Measurements from ENCODE around the gene APOBEC3H. TPM values are rescaled to one million over a fixed set of nuclear protein-coding genes. Genes with fewer than 3 reads are reported as not detected.

The APOBEC3H gene
- total and polyA plus RNA-seq, 4 donors, result 0.57 to 1.2 TPM; not detected in 2

DNA sequence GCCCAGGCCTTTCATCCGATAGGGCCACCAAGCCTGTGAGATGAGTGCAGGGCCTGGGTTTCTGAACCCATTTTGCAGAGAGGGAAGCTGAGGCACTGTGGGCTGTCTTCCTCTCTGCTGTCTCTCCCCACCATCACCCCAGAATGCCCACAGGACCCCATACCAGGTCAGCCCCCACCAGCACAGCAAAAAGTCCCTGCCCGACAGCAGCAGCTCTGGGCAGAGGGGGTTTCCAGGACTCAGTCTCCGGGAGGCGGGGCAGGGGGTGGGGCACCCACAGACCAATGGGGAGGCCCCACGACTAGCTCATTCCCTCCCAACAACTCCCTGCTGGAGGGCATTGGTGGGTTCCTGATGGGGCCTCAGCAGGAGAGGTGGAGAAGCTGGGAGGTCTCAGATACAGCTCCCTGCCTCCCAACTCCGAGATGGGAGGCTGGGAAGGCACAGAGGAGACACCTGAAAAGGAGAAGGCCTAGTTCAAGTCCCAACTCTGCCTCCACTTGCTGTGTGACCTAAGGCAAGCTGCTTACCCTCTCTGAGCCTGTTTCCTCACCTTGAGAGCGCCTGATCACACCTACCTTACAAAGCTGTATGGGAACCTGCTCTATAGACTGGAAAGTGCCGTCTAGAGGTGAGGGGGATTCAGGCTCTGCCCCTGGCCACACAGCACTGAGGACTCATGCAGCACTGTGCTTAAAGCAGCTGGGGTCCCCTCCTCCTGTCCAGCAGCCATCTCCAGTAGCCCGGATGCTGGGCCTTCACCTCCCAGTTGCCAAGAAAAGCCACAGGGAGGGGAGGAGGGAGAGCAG lies 51.9 kb downstream of the APOBEC3H start:
- 72 to 82% methylated on average over 9 of the region's 9 CpGs for WGBS, 2 donors
- Histone ChIP-seq H3K4me3 (no peak overlapping the region), H3K9ac (ENCODE audit: insufficient read depth in 1 of 2, low read length in 2 of 2) (no peak overlapping the region), H3K27me3 (ENCODE audit: control insufficient read depth in 3 of 3, insufficient read depth in 3 of 3, low read length in 2 of 3) (peaks cover 0 to 7% (median 3%) of the 10 kb centered on the region in 3 donors), H3K27ac (ENCODE audit: low read depth in 1 of 2, low read length in 1 of 2) (peak overlapping the region; percentile 34 to 71), H3K9me3 (ENCODE audit: control insufficient read depth in 4 of 4, insufficient read depth in 3 of 4, low read length in 3 of 4) (no peaks in the 10 kb centered on the region), H3K36me3 (ENCODE audit: control insufficient read depth in 4 of 4, insufficient read depth in 4 of 4, low read length in 4 of 4) (peaks cover 0 to 5% (median 0%) of the 10 kb centered on the region in 4 donors), H3K4me1 (ENCODE audit: control insufficient read depth in 5 of 5, insufficient read depth in 5 of 5, low read length in 5 of 5) (peaks cover 0 to 31% (median 7%) of the 10 kb centered on the region in 5 donors)
- peak; percentile 24 to 53 (median 38) for DNase-seq
- TF ChIP-seq, protein P1, sequence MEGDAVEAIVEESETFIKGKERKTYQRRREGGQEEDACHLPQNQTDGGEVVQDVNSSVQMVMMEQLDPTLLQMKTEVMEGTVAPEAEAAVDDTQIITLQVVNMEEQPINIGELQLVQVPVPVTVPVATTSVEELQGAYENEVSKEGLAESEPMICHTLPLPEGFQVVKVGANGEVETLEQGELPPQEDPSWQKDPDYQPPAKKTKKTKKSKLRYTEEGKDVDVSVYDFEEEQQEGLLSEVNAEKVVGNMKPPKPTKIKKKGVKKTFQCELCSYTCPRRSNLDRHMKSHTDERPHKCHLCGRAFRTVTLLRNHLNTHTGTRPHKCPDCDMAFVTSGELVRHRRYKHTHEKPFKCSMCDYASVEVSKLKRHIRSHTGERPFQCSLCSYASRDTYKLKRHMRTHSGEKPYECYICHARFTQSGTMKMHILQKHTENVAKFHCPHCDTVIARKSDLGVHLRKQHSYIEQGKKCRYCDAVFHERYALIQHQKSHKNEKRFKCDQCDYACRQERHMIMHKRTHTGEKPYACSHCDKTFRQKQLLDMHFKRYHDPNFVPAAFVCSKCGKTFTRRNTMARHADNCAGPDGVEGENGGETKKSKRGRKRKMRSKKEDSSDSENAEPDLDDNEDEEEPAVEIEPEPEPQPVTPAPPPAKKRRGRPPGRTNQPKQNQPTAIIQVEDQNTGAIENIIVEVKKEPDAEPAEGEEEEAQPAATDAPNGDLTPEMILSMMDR (IDR thresholded peaks at IDR 0.05; ENCODE audit: control extremely low read depth, extremely low read depth), result no peak
- ATAC-seq (ENCODE audit: insufficient read depth, low FRiP score), result no peak

DNA sequence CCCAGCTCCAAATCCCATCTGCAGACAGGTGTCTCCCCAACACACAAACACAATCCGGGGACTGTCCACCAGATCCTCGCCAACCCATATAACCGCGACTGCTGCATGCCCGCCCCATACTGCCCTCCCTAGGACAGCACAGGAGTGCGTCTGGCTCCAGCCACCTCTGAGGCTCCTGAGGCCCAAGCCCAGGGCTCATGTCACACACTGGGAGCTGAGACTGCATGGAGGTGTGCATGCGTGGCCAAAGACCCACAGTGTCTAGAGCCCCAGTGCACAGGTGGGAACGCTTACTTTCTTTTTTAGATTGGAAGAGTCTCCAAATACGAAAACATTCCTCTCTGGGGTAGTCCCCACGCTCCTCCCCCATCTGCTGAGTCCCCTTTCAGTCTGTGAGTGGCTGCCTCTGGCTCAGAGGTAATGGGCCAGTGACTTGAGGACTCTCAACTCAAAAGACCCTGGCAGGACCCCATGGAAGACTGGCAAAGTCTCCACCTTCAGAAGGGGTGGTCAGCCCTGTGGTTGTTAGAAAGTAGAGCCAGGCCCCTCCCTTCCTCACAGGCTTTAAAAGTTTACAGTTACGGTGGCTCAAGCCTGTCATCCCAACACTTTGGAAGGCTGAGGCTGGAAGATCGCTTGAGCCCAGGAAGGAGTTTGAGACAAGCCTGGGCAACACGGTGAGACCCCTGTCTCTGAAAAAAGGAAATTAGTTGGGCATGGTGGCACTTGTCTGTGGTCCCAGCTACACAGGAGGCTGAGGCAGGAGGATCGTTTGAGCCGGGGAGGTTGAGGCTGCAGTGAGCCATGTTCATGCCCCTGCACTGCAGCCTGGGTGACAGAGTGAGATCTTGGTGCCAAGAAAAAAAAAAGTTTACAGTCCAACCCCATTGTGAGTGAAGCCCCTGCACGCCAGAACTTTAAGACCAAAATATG lies 53.1 kb downstream of the APOBEC3H start:
- ATAC-seq (ENCODE audit: insufficient read depth, low FRiP score), result no peak
- Histone ChIP-seq H3K36me3 (ENCODE audit: control insufficient read depth in 4 of 4, insufficient read depth in 4 of 4, low read length in 4 of 4) (peaks cover 0 to 5% (median 0%) of the 10 kb centered on the region in 4 donors), H3K27me3 (ENCODE audit: control insufficient read depth in 3 of 3, insufficient read depth in 3 of 3, low read length in 2 of 3) (peaks cover 0 to 18% (median 12%) of the 10 kb centered on the region in 3 donors), H3K4me1 (ENCODE audit: control insufficient read depth in 5 of 5, insufficient read depth in 5 of 5, low read length in 5 of 5) (peaks cover 0 to 21% (median 5%) of the 10 kb centered on the region in 5 donors), H3K4me3 (no peak overlapping the region), H3K9me3 (ENCODE audit: control insufficient read depth in 4 of 4, insufficient read depth in 3 of 4, low read length in 3 of 4) (no peaks in the 10 kb centered on the region), H3K27ac (ENCODE audit: low read depth in 1 of 2, low read length in 1 of 2) (peak overlapping the region in 1 of 2 donors; percentile 71), H3K9ac (ENCODE audit: insufficient read depth in 1 of 2, low read length in 2 of 2) (no peak overlapping the region)
- no peak for DNase-seq
- 84 to 93% methylated on average over 16 of the region's 16 CpGs for WGBS, 2 donors
- TF ChIP-seq, protein P1 (IDR thresholded peaks at IDR 0.05; ENCODE audit: control extremely low read depth, extremely low read depth), result no peak

DNA sequence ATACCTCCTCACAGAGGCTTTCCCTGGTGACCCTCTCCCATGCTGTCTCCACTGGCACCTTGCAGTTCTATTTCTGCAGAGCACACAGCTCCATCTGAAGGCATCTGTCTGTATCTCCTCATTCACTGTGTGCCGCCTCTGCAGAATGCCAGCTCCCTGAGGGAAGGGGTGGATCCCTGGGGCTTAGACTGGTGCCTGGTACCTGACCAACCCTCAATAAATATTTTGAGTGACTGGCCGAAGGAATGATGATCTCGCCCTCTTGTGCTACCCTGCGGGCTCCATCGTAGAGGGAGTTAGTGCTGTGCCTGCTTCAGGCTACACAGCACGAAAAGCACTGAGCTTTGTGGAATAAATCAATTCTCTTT lies 53.8 kb downstream of the APOBEC3H start:
- H3K4me1 ChIP-seq (ENCODE audit: control insufficient read depth in 5 of 5, insufficient read depth in 5 of 5, low read length in 5 of 5), result peaks cover 0 to 21% (median 5%) of the 10 kb centered on the region in 5 donors
- ATAC-seq (ENCODE audit: insufficient read depth, low FRiP score), result no peak
- no peak for DNase-seq
- no peak overlapping the region for H3K4me3 ChIP-seq
- peak overlapping the region in 1 of 2 donors; percentile 54 for H3K27ac ChIP-seq (ENCODE audit: low read depth in 1 of 2, low read length in 1 of 2)
- peaks cover 0 to 5% (median 0%) of the 10 kb centered on the region in 4 donors for H3K36me3 ChIP-seq (ENCODE audit: control insufficient read depth in 4 of 4, insufficient read depth in 4 of 4, low read length in 4 of 4)
- no peak overlapping the region for H3K9ac ChIP-seq (ENCODE audit: insufficient read depth in 1 of 2, low read length in 2 of 2)
- H3K27me3 ChIP-seq (ENCODE audit: control insufficient read depth in 3 of 3, insufficient read depth in 3 of 3, low read length in 2 of 3), result peaks cover 0 to 25% (median 17%) of the 10 kb centered on the region in 3 donors
- TF ChIP-seq, protein P1 (IDR thresholded peaks at IDR 0.05; ENCODE audit: control extremely low read depth, extremely low read depth), result no peak
- no peaks in the 10 kb centered on the region for H3K9me3 ChIP-seq (ENCODE audit: control insufficient read depth in 4 of 4, insufficient read depth in 3 of 4, low read length in 3 of 4)
- 66 to 86% methylated on average over 6 of the region's 6 CpGs for WGBS, 2 donors
